HG03097 (cell line): ENCODE results near the gene LSMEM2.
A peak's percentile ranks its signal among the peaks of the same experiment; 100 is the strongest.
"Not testable (repeated sequence)": the region's sequence is repeated elsewhere in the genome, so short reads cannot be mapped to it uniquely, and the experiment has no call there.

Experiments used
- ATAC-seq: cut with Tn5 transposase; IDR thresholded peaks from one replicate; pipeline ENCODE4 v1.9.1; 2021; ENCODE audit not compliant: unreplicated experiment, low FRiP score

Gene LSMEM2

DNA sequence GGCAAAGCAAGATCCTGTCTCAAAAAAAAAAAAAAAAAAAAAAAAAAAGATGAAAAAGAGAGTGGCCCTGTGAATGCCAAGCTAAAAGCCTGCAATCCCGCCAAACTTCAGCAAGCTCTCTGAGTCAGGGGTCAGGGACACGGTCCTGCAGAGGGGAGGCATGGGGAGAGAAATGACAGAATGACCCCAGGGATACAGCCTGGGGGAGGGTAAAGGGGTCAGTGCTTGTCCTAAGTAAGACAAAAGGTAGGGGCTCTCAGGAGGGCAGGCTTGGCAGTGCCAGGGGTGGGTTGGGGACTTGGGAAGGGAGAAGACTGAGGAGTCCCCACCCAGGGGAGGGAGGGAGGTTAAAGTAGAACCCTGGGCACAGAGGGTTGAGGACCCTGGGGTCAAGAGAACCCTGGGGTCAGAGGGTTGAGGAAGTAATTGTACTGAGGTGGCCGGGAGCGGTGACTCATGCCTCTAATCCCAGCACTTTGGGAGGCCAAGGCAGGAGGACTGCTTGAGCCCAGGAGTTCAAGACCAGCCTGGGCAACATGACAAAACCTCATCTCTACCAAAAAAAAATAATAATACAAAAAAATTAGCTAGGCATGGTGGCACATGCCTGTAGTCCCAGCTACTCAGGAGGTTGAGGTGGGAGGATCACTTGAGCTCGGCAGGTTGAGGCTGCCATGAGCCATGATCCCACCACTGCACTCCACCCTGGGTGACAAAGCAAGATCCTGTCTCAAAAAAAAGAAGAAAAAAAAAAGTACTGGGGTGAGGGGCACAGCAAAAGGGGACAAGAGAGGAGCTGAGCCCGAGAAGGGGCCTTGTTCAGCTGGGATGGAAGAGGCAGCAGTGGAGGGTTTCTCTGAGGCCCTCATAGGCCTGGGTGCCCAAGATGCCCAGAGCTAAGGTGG lies 15.2 kb upstream of the LSMEM2 start:
- ATAC-seq: no peak

DNA sequence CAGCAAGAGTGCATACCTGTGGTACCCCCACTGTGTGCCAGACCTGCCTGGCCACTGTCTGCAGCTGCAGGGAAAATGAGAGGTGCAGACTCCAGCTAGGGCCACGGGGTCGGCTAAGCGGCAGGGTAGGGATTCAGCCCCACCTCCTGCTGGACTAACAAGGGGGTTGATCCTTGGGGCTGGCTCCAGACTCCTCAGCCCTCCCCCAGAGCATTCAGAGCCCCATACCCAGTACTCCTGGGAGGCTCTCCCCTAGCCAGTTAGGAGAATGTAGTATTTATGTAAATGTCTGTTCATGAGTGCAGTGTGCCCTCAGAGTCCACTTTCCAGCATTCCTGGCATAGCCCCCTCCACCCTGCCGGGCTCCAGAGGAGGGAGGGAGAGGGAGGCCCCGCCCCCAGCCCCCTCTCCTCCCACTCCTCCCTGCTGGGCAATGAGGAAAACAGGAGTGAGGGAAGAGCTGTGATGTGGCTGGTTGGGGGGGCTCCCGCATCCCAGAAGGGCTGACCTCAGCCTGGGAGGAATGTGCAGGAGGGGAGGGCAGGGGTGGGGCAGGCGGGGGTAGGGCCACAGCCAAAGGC lies 14.4 kb upstream of the LSMEM2 start:
- no peak for ATAC-seq

DNA sequence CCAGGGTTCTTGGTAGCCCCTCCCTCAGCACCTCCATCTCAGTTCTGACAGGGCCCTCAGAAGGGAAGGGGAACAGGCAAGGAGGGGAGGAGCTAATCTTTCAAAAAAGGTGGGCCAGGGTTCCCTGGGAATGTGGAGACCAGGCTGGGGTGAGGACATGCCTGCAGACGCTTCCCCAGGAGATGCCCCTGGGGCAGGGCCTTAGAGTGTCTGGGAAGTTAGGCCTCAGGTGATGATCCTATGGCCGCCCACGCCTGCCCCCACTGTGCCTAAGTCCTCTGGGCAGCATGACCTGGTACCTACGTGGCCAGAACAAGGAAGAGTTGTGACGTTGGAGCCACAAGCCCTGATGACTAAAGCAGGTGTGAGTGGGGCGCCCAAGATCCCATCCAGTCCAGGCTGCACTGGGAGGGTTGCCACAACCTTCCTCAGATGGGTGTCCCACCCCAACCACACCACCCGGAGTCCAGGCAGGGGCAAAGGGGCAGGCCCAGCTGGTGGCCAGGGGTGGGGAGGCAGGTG lies 13.9 kb upstream of the LSMEM2 start:
- no peak for ATAC-seq

DNA sequence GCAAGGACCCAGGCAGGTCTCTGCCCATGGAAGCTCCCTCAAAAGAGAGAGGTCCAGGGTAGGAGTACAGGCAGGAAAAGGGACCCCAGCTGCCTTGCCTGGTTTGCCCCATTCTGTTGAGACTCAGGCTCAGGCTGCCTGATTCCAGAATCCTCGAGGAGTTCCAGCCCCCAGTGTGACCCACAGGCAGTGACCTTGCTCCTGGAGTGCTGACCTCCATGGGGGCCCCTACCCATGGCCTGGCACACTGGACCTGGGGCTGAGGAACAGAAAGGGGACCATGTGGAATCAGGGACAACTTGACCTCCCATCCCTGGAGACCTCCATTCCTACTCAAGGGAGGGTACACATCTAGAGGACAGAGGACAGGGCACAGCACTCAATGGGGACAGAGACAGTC lies 13.3 kb upstream of the LSMEM2 start:
- no peak for ATAC-seq

DNA sequence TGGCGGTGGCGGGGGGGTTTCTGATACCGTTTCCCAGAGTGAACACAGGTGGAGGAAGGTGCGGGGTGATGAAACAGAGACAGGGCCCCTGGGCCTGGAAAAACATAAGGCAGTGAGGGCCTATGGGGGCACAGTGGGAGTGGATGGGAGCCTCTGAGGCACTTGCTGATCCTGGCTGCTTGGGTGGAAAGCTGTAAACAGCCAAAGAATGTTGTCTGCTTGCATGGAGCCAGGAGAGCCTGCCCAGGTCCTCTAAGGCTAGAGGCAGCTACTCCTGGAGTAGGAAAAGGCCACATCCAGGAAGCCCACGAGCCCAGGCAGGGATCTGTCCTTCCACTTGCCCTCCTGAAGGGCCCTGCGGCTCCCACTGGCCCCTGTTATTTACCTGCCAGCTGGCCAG lies 12.9 kb upstream of the LSMEM2 start:
- ATAC-seq: no peak

DNA sequence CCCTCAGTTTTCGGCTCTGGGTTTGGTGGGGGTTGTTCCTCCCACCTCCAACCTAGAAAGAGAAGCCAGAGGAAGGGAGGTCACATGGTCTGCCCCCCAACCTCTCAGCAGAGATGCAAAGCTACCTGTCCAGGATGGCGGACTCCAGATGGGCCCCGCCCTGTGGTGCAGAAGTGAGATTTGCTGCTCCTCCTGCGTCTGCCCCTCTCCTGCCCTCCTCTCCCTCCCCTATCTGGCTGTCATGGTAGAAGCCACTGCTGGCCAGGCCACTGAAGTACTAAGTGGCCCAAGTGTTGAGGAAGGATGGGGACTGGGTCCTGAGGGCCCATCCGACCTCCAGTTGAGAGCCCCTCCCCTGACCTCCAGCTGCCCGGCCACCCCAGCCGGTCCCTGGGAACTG lies 12.1 kb upstream of the LSMEM2 start:
- no peak for ATAC-seq

GRCh38 chr3:50267280-50267913 lies 11.5 kb upstream of the LSMEM2 start:
- no peak for ATAC-seq

DNA sequence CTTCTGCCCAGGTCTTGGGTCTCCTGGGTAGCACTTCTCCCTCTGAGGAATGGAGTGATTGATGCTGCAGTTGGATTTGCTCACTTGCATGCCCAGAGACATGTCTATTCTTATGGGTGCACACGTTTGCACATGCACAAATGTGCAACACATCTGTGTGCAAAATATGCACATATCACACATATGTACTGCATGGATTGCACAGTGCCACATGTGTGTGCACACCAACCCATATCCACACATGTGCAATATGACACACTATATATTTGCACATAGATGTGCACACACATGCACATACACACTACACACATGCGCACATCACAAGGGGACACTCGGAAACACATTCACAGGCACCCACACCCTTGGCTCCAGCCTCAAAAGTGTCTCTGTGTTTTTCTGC lies 10.6 kb upstream of the LSMEM2 start:
- ATAC-seq: no peak

- ATAC-seq: no peak
Observed at GRCh38 chr3:50268703-50269451, 10.0 kb upstream of the LSMEM2 start, which contains the start of gene SEMA3B. Gene SEMA3B, plus strand, starts transcription at chr3:50269147. Its CDS starts 94 bp downstream, at chr3:50269241.

DNA sequence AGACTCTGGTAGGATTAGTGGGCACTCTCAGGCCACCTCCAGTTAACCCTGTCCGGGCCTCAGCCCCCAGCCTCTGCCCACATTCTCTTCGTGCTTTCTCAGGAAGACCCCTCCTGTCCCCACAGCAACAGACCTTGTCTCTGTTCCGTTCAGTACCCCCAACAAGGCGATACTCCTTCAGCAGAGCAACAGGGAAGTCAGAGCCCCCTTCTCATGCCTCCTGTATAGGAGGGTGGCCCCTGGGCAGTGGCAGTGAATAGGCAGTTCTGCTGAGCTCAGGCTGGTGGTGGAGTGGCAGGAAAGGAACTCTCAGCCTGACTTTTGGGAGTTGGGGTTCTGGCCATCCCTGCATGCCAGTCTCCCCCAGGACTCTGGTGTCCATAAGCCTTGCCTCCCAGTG lies 9.4 kb upstream of the LSMEM2 start:
- no peak for ATAC-seq

GRCh38 chr3:50269977-50270413 lies 8.9 kb upstream of the LSMEM2 start:
- ATAC-seq: no peak

- ATAC-seq: no peak
Observed at GRCh38 chr3:50270422-50271224, 8.3 kb upstream of the LSMEM2 start.

- ATAC-seq: no peak
Observed at GRCh38 chr3:50271314-50271936, 7.5 kb upstream of the LSMEM2 start.

GRCh38 chr3:50272538-50272910 lies 6.4 kb upstream of the LSMEM2 start:
- not testable (repeated sequence) for ATAC-seq

- peak; percentile 81 for ATAC-seq
Observed at GRCh38 chr3:50272911-50273688, 5.8 kb upstream of the LSMEM2 start.

DNA sequence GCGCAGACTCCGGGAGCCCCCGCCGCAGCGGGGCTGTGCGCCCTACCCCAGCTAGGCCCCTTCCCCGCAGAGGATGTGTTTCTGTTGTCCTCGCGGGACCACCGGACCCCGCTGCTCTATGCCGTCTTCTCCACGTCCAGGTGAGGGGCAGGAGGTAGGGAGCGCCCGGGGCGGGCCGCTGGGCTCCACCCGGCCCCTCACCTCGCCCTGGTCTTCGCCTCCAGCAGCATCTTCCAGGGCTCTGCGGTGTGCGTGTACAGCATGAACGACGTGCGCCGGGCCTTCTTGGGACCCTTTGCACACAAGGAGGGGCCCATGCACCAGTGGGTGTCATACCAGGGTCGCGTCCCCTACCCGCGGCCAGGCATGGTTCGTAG lies 5.2 kb upstream of the LSMEM2 start:
- no peak for ATAC-seq

DNA sequence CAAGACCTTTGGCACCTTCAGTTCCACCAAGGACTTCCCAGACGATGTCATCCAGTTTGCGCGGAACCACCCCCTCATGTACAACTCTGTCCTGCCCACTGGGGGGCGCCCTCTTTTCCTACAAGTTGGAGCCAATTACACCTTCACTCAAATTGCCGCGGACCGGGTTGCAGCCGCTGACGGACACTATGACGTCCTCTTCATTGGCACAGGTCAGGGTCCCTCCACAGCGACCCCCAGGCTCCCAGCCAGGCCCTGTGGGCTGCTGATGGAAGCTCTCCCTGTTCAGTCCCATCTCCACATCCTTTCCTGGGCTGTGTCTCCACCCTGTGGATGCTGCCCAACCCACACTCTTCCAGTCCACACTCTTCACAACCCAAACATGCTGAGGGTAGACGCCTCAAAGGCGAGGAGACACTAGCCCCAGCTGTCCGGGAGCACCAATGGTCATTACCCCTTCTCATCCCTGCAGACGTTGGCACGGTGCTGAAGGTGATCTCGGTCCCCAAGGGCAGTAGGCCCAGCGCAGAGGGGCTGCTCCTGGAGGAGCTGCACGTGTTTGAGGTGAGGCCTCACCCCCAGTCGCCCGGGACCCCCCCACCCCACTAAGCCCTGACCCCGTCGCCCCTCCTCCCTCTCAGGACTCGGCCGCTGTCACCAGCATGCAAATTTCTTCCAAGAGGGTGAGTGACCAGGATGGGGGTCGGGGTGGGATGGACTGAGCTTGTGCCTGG lies 4.3 kb upstream of the LSMEM2 start:
- no peak for ATAC-seq
